H9 (cell line): ENCODE results near the gene ZNF205. TPM values are rescaled to one million over a fixed set of nuclear protein-coding genes. Genes with fewer than 3 reads are reported as not detected.
A peak's percentile ranks its signal among the peaks of the same experiment; 100 is the strongest.

Source experiments
- DNase-seq: peaks from one replicate; pipeline ENCODE4 v3.0.0-alpha.2; 2017
- H2AFZ ChIP-seq: one replicate; pipeline ENCODE4 v1.6.1; 2013; ENCODE audit warnings: mild to moderate bottlenecking, low read length, control low read depth, moderate library complexity
- H2AK5ac ChIP-seq: 2 replicates; pipeline ENCODE4 v1.6.1; 2013; ENCODE audit warnings: low read length, control low read depth, mixed read lengths; ENCODE audit not compliant: insufficient read length
- H2BK120ac ChIP-seq: one replicate; pipeline ENCODE4 v1.6.1; 2013; ENCODE audit warnings: low read depth, mild to moderate bottlenecking, low read length, control low read depth, inconsistent platforms; ENCODE audit not compliant: poor library complexity, severe bottlenecking
- H2BK12ac ChIP-seq: 2 replicates; pipeline ENCODE4 v1.6.1; 2013; ENCODE audit warnings: low read length, control low read depth, mixed read lengths, low read depth; ENCODE audit not compliant: insufficient read length
- H2BK15ac ChIP-seq: 2 replicates; pipeline ENCODE4 v1.6.1; 2013; ENCODE audit warnings: low read depth, low read length, control low read depth
- H2BK20ac ChIP-seq: one replicate; pipeline ENCODE4 v1.6.1; 2013; ENCODE audit warnings: low read depth, mild to moderate bottlenecking, low read length, control low read depth, inconsistent platforms; ENCODE audit not compliant: poor library complexity, severe bottlenecking
- H2BK5ac ChIP-seq: 2 replicates; pipeline ENCODE4 v1.6.1; 2013; ENCODE audit warnings: low read length, control low read depth, mixed read lengths; ENCODE audit not compliant: insufficient read length
- H3K14ac ChIP-seq: 2 replicates; pipeline ENCODE4 v1.6.1; 2013; ENCODE audit warnings: low read length, control low read depth; ENCODE audit not compliant: insufficient read depth
- H3K18ac ChIP-seq: 2 replicates; pipeline ENCODE4 v1.6.1; 2013; ENCODE audit warnings: low read depth, mild to moderate bottlenecking, mixed read lengths, low read length, control low read depth; ENCODE audit not compliant: insufficient read length
- H3K23ac ChIP-seq: 2 replicates; pipeline ENCODE4 v1.6.1; 2013; ENCODE audit warnings: low read length, control low read depth, mixed read lengths, low read depth; ENCODE audit not compliant: insufficient read length
- H3K23me2 ChIP-seq: 2 replicates; pipeline ENCODE4 v1.6.1; 2013; ENCODE audit warnings: low read depth, mild to moderate bottlenecking, mixed read lengths, low read length, control low read depth; ENCODE audit not compliant: insufficient read length, poor library complexity, severe bottlenecking
- H3K27ac ChIP-seq: 2 replicates; pipeline ENCODE4 v1.5.1; 2013; ENCODE audit warnings: low read length, control low read depth, mixed read lengths, low read depth; ENCODE audit not compliant: insufficient read length
- H3K27me3 ChIP-seq: 2 replicates; pipeline ENCODE4 v1.6.1; 2013; ENCODE audit warnings: low read length, control low read depth, inconsistent platforms; ENCODE audit not compliant: insufficient read depth
- H3K4ac ChIP-seq: 2 replicates; pipeline ENCODE4 v1.6.1; 2013; ENCODE audit warnings: low read depth, mild to moderate bottlenecking, control low read depth, inconsistent platforms, low read length, moderate library complexity
- H3K4me1 ChIP-seq: 2 replicates; pipeline ENCODE4 v1.6.1; 2013; ENCODE audit warnings: low read length, control low read depth, inconsistent platforms; ENCODE audit not compliant: insufficient read depth
- H3K4me2 ChIP-seq: 2 replicates; pipeline ENCODE4 v1.6.1; 2013; ENCODE audit warnings: low read length, control low read depth, mixed read lengths; ENCODE audit not compliant: insufficient read length, insufficient read depth
- H3K56ac ChIP-seq: 2 replicates; pipeline ENCODE4 v1.6.1; 2013; ENCODE audit warnings: low read depth, mild to moderate bottlenecking, mixed read lengths, low read length, control low read depth; ENCODE audit not compliant: insufficient read length
- H3K79me1 ChIP-seq: 2 replicates; pipeline ENCODE4 v1.6.1; 2013; ENCODE audit warnings: low read depth, mild to moderate bottlenecking, moderate library complexity, low read length, control low read depth, inconsistent platforms; ENCODE audit not compliant: insufficient read depth, poor library complexity, severe bottlenecking
- H3K79me2 ChIP-seq: 2 replicates; pipeline ENCODE4 v1.6.1; 2013; ENCODE audit warnings: low read length, control low read depth, inconsistent platforms; ENCODE audit not compliant: insufficient read depth
- H3K9ac ChIP-seq: 2 replicates; pipeline ENCODE4 v1.6.1; 2013; ENCODE audit warnings: low read length, control low read depth, mixed read lengths; ENCODE audit not compliant: insufficient read length; ENCODE audit errors: extremely low read depth
- H3K9me3 ChIP-seq: one replicate; pipeline ENCODE4 v1.6.1; 2013; ENCODE audit warnings: low read depth, low read length, inconsistent platforms; ENCODE audit not compliant: control insufficient read depth
- H3T11ph ChIP-seq: one replicate; pipeline ENCODE4 v1.6.1; 2013; ENCODE audit warnings: mild to moderate bottlenecking, low read length, control low read depth, inconsistent platforms
- H4K20me1 ChIP-seq: one replicate; pipeline ENCODE4 v1.6.1; 2013; ENCODE audit not compliant: control insufficient read depth, insufficient read length, insufficient read depth
- H4K5ac ChIP-seq: 2 replicates; pipeline ENCODE4 v1.6.1; 2013; ENCODE audit warnings: low read depth, mild to moderate bottlenecking, mixed read lengths, low read length, control low read depth; ENCODE audit not compliant: insufficient read length
- H4K8ac ChIP-seq: replicated peaks from 2 replicates; pipeline ENCODE4 v1.6.1; 2013; ENCODE audit warnings: low read length, control low read depth, mixed read lengths, low read depth; ENCODE audit not compliant: insufficient read length
- H4K91ac ChIP-seq: 2 replicates; pipeline ENCODE4 v1.6.1; 2013; ENCODE audit warnings: low read depth, mild to moderate bottlenecking, moderate library complexity, mixed read lengths, low read length, control low read depth; ENCODE audit not compliant: insufficient read length
- H3K27ac Mint-ChIP-seq, 3 experiments: 2 replicates in 2 of 3; 3 replicates in 1 of 3; pipeline ENCODE4 v1.8.0; 2020 to 2021; ENCODE audit warnings: mixed read lengths in 3 of 3, mild to moderate bottlenecking in 1 of 3, moderate library complexity in 1 of 3
- H3K27me3 Mint-ChIP-seq: 2 replicates; pipeline ENCODE4 v1.8.0; 2021; ENCODE audit warnings: low read depth, mild to moderate bottlenecking, moderate library complexity, mixed read lengths
- H3K36me3 Mint-ChIP-seq, 3 experiments: 2 replicates in 2 of 3; 3 replicates in 1 of 3; pipeline ENCODE4 v1.8.0; 2020 to 2021; ENCODE audit warnings: low read depth in 3 of 3, mixed read lengths in 3 of 3; ENCODE audit not compliant: insufficient read depth in 1 of 3
- H3K4me1 Mint-ChIP-seq, 2 experiments: 2 replicates each; pipeline ENCODE4 v1.8.0; 2020; ENCODE audit warnings: mixed read lengths in 2 of 2
- H3K4me3 Mint-ChIP-seq, 2 experiments: 2 replicates in 1 of 2; 3 replicates in 1 of 2; pipeline ENCODE4 v1.8.0; 2020 to 2021; ENCODE audit warnings: mild to moderate bottlenecking in 2 of 2, mixed read lengths in 2 of 2, moderate library complexity in 1 of 2
- H3K9me3 Mint-ChIP-seq, 2 experiments: 2 replicates in 1 of 2; 3 replicates in 1 of 2; pipeline ENCODE4 v1.8.0; 2020; ENCODE audit warnings: mild to moderate bottlenecking in 2 of 2, mixed read lengths in 2 of 2, moderate library complexity in 1 of 2
- WGBS: extraction: QIAGEN DNeasy Blood & Tissue Kit; methylation state at CpG from one replicate; pipeline ENCODE4 v1.1.7; 2013; ENCODE audit warnings: missing lambda C conversion rate, low lambda C conversion rate, mixed read lengths; ENCODE audit not compliant: insufficient read length; ENCODE audit errors: extremely low coverage; 5-methylcytosine and 5-hydroxymethylcytosine counted together
- total RNA-seq: library from RNA; stranded (reverse); gene quantifications from 2 replicates; pipeline ENCODE4 v1.2.1, GENCODE V29; 2021
- TF ChIP-seq, protein P1 (sequence below): fragments of 200-600 bp; sonication (generic); conservative IDR thresholded peaks from 3 replicates; pipeline ENCODE4 v1.8.0; 2021; ENCODE audit warnings: antibody characterized with exemption, mild to moderate bottlenecking

The ZNF205 gene
- total RNA-seq, 1 experiment from 2014 or later: 16.8 TPM

- Histone ChIP-seq H3K4me2 (no peak overlapping the region), H3K79me2 (no peaks in the 10 kb centered on the region)
- H3K27ac Mint-ChIP-seq: peak overlapping the region in 1 of 3 experiments; percentile 90; a peak in 1 of 7 replicates
Measured at GRCh38 chr16:3065742-3066439, 46.5 kb upstream of the ZNF205 start.

More at GRCh38 chr16:3065742-3066439, 46.5 kb upstream of the ZNF205 start:
- Histone ChIP-seq H4K5ac (no peak overlapping the region), H3K27ac (no peak overlapping the region), H3T11ph (no peak overlapping the region), H2BK20ac (no peak overlapping the region), H2BK12ac (no peak overlapping the region), H3K18ac (no peak overlapping the region), H2AK5ac (no peak overlapping the region), H3K9me3 (no peaks in the 10 kb centered on the region), H3K4me1 (no peaks in the 10 kb centered on the region; the same call in 1 of the 2 replicates), H4K91ac (no peak overlapping the region), H3K27me3 (no peaks in the 10 kb centered on the region), H3K56ac (no peak overlapping the region), H3K23me2 (no peaks in the 10 kb centered on the region), H2BK5ac (no peak overlapping the region), H3K23ac (no peak overlapping the region), H4K8ac (no peak overlapping the region), H3K4ac (no peak overlapping the region), H3K79me1 (no peaks in the 10 kb centered on the region), H2BK120ac (no peak overlapping the region), H3K9ac (no peak overlapping the region), H2BK15ac (no peak overlapping the region), H3K14ac (no peak overlapping the region), H4K20me1 (no peaks in the 10 kb centered on the region), H2AFZ (no peak overlapping the region)
- no CpG with 5 or more reads among the region's 26 CpGs for WGBS
- Mint-ChIP-seq H3K36me3 (no peaks in the 10 kb centered on the region), H3K4me1 (peaks cover 21 to 23% of the 10 kb centered on the region in 2 experiments), H3K27me3 (peaks cover 11% of the 10 kb centered on the region), H3K9me3 (no peaks in the 10 kb centered on the region; a peak in 1 of 5 replicates), H3K4me3 (peak overlapping the region; percentile 20 to 24; a peak in 1 of 5 replicates)
- TF ChIP-seq, protein P1, sequence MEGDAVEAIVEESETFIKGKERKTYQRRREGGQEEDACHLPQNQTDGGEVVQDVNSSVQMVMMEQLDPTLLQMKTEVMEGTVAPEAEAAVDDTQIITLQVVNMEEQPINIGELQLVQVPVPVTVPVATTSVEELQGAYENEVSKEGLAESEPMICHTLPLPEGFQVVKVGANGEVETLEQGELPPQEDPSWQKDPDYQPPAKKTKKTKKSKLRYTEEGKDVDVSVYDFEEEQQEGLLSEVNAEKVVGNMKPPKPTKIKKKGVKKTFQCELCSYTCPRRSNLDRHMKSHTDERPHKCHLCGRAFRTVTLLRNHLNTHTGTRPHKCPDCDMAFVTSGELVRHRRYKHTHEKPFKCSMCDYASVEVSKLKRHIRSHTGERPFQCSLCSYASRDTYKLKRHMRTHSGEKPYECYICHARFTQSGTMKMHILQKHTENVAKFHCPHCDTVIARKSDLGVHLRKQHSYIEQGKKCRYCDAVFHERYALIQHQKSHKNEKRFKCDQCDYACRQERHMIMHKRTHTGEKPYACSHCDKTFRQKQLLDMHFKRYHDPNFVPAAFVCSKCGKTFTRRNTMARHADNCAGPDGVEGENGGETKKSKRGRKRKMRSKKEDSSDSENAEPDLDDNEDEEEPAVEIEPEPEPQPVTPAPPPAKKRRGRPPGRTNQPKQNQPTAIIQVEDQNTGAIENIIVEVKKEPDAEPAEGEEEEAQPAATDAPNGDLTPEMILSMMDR: no peak
- no peak for DNase-seq
